ENCODE data around the gene HTR2C.
"Not testable (repeated sequence)": the region's sequence is repeated elsewhere in the genome, so short reads cannot be mapped to it uniquely, and the experiment has no call there.

The HTR2C gene

GRCh38 chrX:114583646-114584374 lies at the start of gene HTR2C:
Gene HTR2C (plus strand): TSS chrX:114584086. CDS start chrX:114726937, 142,851 bp downstream.
- DNase-seq: no peak

GRCh38 chrX:114580336-114580735 lies 3.5 kb upstream of the HTR2C start:
- no peak for DNase-seq

- DNase-seq: no peak
Measured at GRCh38 chrX:114581528-114582263, 2.2 kb upstream of the HTR2C start.

- DNase-seq: no peak
Measured at GRCh38 chrX:114582264-114582632, 1.6 kb upstream of the HTR2C start.

GRCh38 chrX:114582698-114583395 lies 1.0 kb upstream of the HTR2C start:
- no peak for DNase-seq

GRCh38 chrX:114584375-114584943 lies 573 bp downstream of the HTR2C start:
- DNase-seq: no peak

- no peak for DNase-seq
Measured at GRCh38 chrX:114584983-114585842, 1.3 kb downstream of the HTR2C start.

GRCh38 chrX:114591121-114591520 lies 7.2 kb downstream of the HTR2C start:
- DNase-seq: no peak

- no peak for DNase-seq
Measured at GRCh38 chrX:114599305-114599704, 15.4 kb downstream of the HTR2C start.

- no peak for DNase-seq
Measured at GRCh38 chrX:114599911-114600310, 16.0 kb downstream of the HTR2C start.

- not testable (repeated sequence) for DNase-seq
Measured at GRCh38 chrX:114606619-114607018, 22.7 kb downstream of the HTR2C start.

GRCh38 chrX:114611018-114611619 lies 27.2 kb downstream of the HTR2C start:
- DNase-seq: no peak

GRCh38 chrX:114615765-114616164 lies 31.9 kb downstream of the HTR2C start:
- no peak for DNase-seq

- no peak for DNase-seq
Measured at GRCh38 chrX:114619874-114620273, 36.0 kb downstream of the HTR2C start.

GRCh38 chrX:114626323-114626722 lies 42.4 kb downstream of the HTR2C start:
- no peak for DNase-seq

- no peak for DNase-seq
Measured at GRCh38 chrX:114635986-114636385, 52.1 kb downstream of the HTR2C start.

- DNase-seq: no peak
Measured at GRCh38 chrX:114650351-114650750, 66.5 kb downstream of the HTR2C start.

- DNase-seq: no peak
Measured at GRCh38 chrX:114675365-114675764, 91.5 kb downstream of the HTR2C start.

- not testable (repeated sequence) for DNase-seq
Measured at GRCh38 chrX:114700533-114700932, 116.6 kb downstream of the HTR2C start.

GRCh38 chrX:114709406-114709805 lies 125.5 kb downstream of the HTR2C start:
- no peak for DNase-seq

- no peak for DNase-seq
Measured at GRCh38 chrX:114710571-114710970, 126.7 kb downstream of the HTR2C start.

- DNase-seq: no peak
Measured at GRCh38 chrX:114712466-114712865, 128.6 kb downstream of the HTR2C start.

Data from NCI-H2171 (cell line).